Stimulated activated effector memory CD8-positive, alpha-beta T cell treated with anti-CD3 and anti-CD28 coated beads, Interleukin-12 subunit alpha, Interleukin-12 subunit beta, amount 100 ng/mL, for 72 hours (primary cell): ENCODE data around the gene SLC16A4.

Source experiments
- ATAC-seq: fragments of 150-1000 bp; cut with Tn5 transposase; 2 replicates; pipeline ENCODE4 v1.10.0; 2021
- DNase-seq, 2 donors: peaks; one replicate each; pipeline ENCODE4 v3.0.0; 2021 to 2022; ENCODE audit warnings: low spot score in 2 of 2
- H3K27ac Mint-ChIP-seq: one replicate; pipeline ENCODE4 v1.8.0; 2022; ENCODE audit warnings: mild to moderate bottlenecking, mixed read lengths
- H3K36me3 Mint-ChIP-seq: one replicate; pipeline ENCODE4 v1.8.0; 2022; ENCODE audit warnings: mild to moderate bottlenecking, mixed read lengths
- H3K4me1 Mint-ChIP-seq: one replicate; pipeline ENCODE4 v1.8.0; 2022; ENCODE audit warnings: mixed read lengths
- H3K4me3 Mint-ChIP-seq: one replicate; pipeline ENCODE4 v1.8.0; 2022; ENCODE audit warnings: mild to moderate bottlenecking, mixed read lengths
- H3K9me3 Mint-ChIP-seq: one replicate; pipeline ENCODE4 v1.8.0; 2022; ENCODE audit warnings: mixed read lengths

The SLC16A4 gene

DNA sequence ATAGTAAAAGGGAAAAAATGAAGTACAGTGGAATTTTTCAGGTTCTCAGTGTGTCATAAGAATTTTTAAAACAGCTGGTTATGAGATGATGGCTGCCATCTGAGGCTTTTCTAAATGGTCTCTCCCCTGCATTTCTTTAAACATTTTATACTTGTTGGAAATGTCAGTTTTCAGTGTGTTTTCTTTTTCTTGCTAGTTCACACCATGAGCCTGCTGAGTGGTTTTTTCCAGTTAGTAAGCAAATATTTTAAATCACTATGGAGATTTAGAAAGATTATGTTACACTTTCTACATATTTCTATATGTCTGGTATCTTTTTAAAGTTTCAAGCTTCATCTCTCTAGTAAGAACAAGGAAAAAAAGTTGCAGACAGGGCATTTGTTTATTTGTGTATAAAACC, 42.1 kb downstream of the SLC16A4 start:
- DNase-seq (no peak), ATAC-seq (no peak)
- peak overlapping the region; percentile 46 for H3K27ac Mint-ChIP-seq
- H3K36me3 Mint-ChIP-seq, result peaks cover 27% of the 10 kb centered on the region
- H3K4me3 Mint-ChIP-seq, result peak overlapping the region; percentile 19
- peaks cover 71% of the 10 kb centered on the region for H3K4me1 Mint-ChIP-seq
- no peaks in the 10 kb centered on the region for H3K9me3 Mint-ChIP-seq

DNA sequence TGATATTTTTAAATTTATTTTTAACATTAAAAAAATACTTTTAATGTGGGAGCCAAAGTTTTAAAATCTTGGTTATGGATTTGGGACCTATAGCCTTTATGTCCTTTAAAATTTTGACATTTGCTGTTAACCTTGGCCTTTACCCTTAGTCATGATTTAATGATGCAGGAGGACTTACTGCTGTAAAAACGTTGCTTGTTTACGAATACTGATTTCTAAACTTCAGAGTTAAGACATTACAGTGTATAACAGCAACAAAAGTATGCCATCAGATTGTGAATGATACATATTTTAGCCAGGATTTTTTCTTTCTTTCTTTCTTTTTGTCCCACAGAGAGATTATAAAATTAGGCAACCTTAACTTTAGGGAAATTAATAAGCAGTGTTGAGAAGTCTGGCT, 42.8 kb downstream of the SLC16A4 start:
- ATAC-seq (no peak), DNase-seq (no peak)
- Mint-ChIP-seq H3K9me3 (no peaks in the 10 kb centered on the region), H3K4me3 (peak overlapping the region; percentile 19), H3K27ac (peak overlapping the region; percentile 46), H3K36me3 (peaks cover 20% of the 10 kb centered on the region), H3K4me1 (peaks cover 71% of the 10 kb centered on the region)

DNA sequence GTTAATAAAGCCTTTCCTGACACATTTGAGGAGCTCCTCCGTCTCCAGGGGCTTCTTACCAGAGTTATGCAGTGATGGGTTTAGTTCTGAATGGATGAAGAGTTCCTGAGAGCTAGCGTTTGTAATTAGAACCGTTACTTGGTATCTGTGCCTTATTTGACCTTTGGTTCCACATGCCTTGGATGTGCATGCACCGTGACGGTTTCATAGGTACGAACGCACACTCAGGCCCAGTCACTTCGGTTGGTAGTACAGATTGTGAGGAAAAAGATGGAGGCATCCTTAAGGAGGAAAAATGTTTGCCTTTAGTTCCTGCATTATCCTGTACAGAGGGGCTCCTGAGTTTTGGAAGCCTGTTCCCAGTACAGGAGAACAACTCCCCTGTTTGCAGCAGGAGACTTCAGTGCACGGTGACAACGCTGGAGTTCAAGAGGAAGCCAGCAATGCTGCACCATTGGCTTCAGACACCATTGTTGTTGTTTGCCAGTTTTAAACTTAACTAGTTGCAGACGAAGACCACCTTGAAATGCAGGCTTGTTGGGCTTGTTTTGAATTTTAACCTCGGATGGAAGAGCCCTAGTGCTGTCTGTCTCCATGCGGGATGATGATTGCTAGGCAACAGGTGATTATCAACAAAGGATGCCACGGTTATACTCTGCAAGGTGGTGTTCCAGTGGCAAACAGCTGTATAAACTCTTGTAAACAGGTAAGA, 43.5 kb downstream of the SLC16A4 start:
- Mint-ChIP-seq H3K9me3 (no peaks in the 10 kb centered on the region), H3K4me1 (peaks cover 75% of the 10 kb centered on the region), H3K27ac (peak overlapping the region; percentile 23), H3K4me3 (peak overlapping the region; percentile 58), H3K36me3 (peaks cover 13% of the 10 kb centered on the region)
- ATAC-seq, result no peak
- no peak for DNase-seq

DNA sequence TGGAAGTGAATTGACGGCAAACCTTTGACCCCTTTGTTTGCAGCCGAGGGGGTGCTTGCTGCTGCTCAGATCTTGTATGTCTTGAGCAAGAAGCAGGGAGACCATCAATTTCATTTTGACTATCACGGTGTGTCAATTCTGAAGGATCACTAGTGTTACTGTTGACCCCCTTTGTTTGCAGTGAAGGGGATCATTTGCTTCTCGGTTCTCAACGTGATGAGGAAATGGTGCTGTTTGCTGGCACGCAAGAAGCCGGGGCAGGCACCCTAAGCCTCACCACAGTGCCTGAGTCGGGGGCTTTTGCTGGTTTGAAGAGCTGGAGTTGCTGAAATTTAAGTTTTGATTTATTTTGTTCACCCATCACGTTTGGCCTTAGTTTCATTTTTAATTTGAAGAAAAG, 44.1 kb downstream of the SLC16A4 start:
- no peak for DNase-seq
- peak overlapping the region; percentile 58 for H3K4me3 Mint-ChIP-seq
- H3K9me3 Mint-ChIP-seq, result no peaks in the 10 kb centered on the region
- H3K36me3 Mint-ChIP-seq, result peaks cover 7% of the 10 kb centered on the region
- peak; percentile 48 for ATAC-seq
- H3K27ac Mint-ChIP-seq, result no peak overlapping the region
- H3K4me1 Mint-ChIP-seq, result peaks cover 80% of the 10 kb centered on the region

DNA sequence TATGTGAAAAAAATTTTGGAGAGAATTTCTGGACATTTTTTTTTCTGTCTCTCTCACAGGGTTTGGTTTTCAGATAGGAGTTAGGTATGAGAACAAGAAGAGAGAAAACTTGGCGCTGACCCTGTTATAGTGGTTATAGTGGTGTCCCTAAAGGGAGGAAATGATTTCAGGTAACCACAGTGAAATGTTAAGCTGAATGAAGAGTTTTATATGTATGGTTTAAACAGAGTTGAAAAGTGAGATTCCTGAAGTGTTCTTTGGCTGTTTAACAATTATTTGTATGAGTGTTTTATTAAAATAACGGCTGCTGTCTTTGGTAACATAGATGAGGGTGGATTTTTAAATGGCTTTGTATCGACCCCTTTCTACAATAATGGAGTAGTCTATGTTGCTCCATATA, 45.3 kb downstream of the SLC16A4 start:
- ATAC-seq, result peak; percentile 76
- DNase-seq, result no peak
- Mint-ChIP-seq H3K27ac (peak overlapping the region; percentile 82), H3K36me3 (no peaks in the 10 kb centered on the region), H3K4me3 (peak overlapping the region; percentile 58), H3K9me3 (no peaks in the 10 kb centered on the region), H3K4me1 (peaks cover 88% of the 10 kb centered on the region)

DNA sequence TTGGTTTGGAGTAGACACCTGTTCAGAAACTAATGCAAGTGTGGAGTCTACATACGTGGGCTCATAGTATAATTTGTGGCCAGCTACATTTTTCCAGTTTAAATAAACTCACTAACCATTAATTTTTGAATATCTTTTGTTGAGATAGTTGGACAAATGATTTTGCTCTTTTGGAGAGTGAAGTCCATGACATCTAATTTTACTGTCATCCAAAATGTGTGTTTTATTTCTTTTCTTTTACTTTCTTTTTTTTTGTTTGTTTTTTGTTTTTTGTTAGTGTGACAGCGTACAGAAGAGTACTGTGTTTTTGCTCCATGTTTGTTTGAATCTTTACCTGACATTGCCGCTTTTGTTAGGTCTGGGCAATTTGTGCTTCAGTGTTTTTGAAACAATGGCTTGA, 46.7 kb downstream of the SLC16A4 start:
- ATAC-seq (no peak), DNase-seq (no peak)
- no peaks in the 10 kb centered on the region for H3K9me3 Mint-ChIP-seq
- peaks cover 85% of the 10 kb centered on the region for H3K4me1 Mint-ChIP-seq
- peak overlapping the region; percentile 81 for H3K27ac Mint-ChIP-seq
- no peaks in the 10 kb centered on the region for H3K36me3 Mint-ChIP-seq
- no peak overlapping the region for H3K4me3 Mint-ChIP-seq

DNA sequence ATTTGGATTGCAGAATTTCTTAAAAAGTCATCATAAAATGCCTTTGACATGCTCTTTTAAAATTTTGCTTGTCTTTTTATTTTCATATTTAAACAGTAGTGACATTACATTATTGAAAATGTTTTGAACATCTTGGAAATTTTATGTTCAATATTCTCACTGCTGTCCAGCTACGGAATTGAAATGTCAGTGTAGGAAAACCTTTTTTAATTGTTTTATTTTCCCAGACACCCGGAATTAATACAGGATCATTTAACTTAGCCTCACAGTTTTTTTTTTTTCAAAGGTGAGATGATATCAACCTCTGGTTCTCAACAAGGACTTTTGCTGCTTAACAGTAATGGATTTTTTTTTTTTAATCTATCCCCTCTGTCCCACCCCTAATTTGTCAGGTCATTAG, 47.6 kb downstream of the SLC16A4 start:
- no peak overlapping the region for H3K4me3 Mint-ChIP-seq
- no peaks in the 10 kb centered on the region for H3K36me3 Mint-ChIP-seq
- ATAC-seq (no peak), DNase-seq (no peak)
- peaks cover 77% of the 10 kb centered on the region for H3K4me1 Mint-ChIP-seq
- H3K27ac Mint-ChIP-seq, result peak overlapping the region; percentile 81
- no peaks in the 10 kb centered on the region for H3K9me3 Mint-ChIP-seq

DNA sequence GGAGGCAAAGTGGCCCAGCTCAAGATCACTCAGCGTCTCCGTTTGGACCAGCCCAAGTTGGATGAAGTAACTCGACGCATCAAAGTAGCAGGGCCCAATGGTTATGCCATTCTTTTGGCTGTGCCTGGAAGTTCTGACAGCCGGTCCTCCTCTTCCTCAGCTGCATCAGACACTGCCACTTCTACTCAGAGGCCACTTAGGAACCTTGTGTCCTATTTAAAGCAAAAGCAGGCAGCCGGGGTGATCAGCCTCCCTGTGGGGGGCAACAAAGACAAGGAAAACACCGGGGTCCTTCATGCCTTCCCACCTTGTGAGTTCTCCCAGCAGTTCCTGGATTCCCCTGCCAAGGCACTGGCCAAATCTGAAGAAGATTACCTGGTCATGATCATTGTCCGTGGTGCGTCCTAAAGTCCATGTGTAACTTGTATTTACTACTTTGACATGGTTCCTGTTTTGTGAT, 48.9 kb downstream of the SLC16A4 start:
- no peak for ATAC-seq
- Mint-ChIP-seq H3K9me3 (no peaks in the 10 kb centered on the region), H3K4me3 (no peak overlapping the region), H3K27ac (peak overlapping the region; percentile 81), H3K4me1 (peaks cover 64% of the 10 kb centered on the region), H3K36me3 (no peaks in the 10 kb centered on the region)
- DNase-seq, result no peak

DNA sequence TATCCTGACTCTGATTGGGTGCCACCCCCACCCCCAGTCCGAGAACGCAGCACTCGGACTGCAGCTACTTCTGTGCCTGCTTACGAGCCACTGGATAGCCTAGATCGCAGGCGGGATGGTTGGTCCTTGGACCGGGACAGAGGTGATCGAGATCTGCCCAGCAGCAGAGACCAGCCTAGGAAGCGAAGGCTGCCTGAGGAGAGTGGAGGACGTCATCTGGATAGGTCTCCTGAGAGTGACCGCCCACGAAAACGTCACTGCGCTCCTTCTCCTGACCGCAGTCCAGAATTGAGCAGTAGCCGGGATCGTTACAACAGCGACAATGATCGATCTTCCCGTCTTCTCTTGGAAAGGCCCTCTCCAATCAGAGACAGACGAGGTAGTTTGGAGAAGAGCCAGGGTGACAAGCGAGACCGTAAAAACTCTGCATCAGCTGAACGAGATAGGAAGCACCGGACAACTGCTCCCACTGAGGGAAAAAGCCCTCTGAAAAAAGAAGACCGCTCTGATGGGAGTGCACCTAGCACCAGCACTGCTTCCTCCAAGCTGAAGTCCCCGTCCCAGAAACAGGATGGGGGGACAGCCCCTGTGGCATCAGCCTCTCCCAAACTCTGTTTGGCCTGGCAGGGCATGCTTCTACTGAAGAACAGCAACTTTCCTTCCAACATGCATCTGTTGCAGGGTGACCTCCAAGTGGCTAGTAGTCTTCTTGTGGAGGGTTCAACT, 49.5 kb downstream of the SLC16A4 start:
- peaks cover 63% of the 10 kb centered on the region for H3K4me1 Mint-ChIP-seq
- no peaks in the 10 kb centered on the region for H3K9me3 Mint-ChIP-seq
- H3K27ac Mint-ChIP-seq, result peak overlapping the region; percentile 81
- no peak for DNase-seq
- no peak for ATAC-seq
- H3K36me3 Mint-ChIP-seq, result no peaks in the 10 kb centered on the region
- no peak overlapping the region for H3K4me3 Mint-ChIP-seq

DNA sequence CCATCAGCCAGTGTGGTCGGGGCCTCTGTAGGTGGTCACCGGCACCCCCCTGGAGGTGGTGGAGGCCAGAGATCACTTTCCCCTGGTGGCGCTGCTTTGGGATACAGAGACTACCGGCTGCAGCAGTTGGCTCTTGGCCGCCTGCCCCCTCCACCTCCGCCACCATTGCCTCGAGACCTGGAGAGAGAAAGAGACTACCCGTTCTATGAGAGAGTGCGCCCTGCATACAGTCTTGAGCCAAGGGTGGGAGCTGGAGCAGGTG, 50.7 kb downstream of the SLC16A4 start:
- peaks cover 61% of the 10 kb centered on the region for H3K4me1 Mint-ChIP-seq
- H3K9me3 Mint-ChIP-seq, result no peaks in the 10 kb centered on the region
- no peak for DNase-seq
- no peak overlapping the region for H3K27ac Mint-ChIP-seq
- H3K4me3 Mint-ChIP-seq, result no peak overlapping the region
- ATAC-seq, result no peak
- H3K36me3 Mint-ChIP-seq, result no peaks in the 10 kb centered on the region

DNA sequence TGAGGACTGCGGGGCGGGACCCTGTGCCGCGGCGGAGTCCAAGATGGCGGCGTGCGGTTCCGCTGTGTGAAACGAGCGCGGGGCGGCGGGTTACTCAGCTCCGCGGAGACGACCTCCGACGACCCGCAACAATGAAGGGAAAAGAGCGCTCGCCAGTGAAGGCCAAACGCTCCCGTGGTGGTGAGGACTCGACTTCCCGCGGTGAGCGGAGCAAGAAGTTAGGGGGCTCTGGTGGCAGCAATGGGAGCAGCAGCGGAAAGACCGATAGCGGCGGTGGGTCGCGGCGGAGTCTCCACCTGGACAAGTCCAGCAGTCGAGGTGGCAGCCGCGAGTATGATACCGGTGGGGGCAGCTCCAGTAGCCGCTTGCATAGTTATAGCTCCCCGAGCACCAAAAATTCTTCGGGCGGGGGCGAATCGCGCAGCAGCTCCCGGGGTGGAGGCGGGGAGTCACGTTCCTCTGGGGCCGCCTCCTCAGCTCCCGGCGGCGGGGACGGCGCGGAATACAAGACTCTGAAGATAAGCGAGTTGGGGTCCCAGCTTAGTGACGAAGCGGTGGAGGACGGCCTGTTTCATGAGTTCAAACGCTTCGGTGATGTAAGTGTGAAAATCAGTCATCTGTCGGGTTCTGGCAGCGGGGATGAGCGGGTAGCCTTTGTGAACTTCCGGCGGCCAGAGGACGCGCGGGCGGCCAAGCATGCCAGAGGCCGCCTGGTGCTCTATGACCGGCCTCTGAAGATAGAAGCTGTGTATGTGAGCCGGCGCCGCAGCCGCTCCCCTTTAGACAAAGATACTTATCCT, 51.2 kb downstream of the SLC16A4 start:
- H3K4me1 Mint-ChIP-seq, result peaks cover 61% of the 10 kb centered on the region
- peak; percentile 35 for ATAC-seq

DNA sequence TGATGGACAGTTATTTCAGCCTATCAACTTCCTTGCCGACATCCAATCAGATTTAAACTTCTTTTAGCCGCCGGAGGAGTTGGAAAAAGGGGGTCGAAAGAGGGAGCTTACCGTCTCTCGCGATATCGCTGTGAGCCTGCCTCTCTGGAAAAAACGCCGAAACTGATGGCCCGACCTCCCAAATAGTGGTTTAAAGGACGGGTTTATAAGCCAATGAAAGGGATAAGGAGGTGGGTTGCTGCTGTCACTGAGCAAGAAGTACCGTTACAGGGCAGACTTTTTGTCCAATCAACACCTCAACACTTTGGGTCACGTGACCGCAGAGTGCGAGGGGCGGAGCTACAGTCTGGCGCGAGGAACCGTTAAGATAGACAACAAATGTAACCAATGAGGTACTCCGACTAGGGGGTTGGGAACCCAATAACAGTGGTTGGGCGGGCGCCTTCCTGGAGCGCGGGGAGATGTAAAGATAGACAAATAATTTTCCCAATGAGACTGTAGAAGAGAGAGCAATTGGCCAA, 51.9 kb downstream of the SLC16A4 start, which contains the start of gene RBM15:
TSS of gene RBM15 (plus strand) at position 492 of the 521 bp plus-strand sequence. CDS start at position 521, 29 bp downstream.
- Mint-ChIP-seq H3K9me3 (no peaks in the 10 kb centered on the region), H3K4me3 (no peak within 1 kb of the TSS), H3K4me1 (peaks cover 55% of the 10 kb centered on the region), H3K27ac (no peak within 1 kb of the TSS), H3K36me3 (no peaks in the 10 kb centered on the region)
- DNase-seq (peak; percentile 89 to 96), ATAC-seq (peak; percentile 83)

More for the DNA sequence above, 51.2 kb downstream of the SLC16A4 start:
- no peaks in the 10 kb centered on the region for H3K36me3 Mint-ChIP-seq
- no peak overlapping the region for H3K27ac Mint-ChIP-seq
- peak; percentile 36 to 79 for DNase-seq
- no peak overlapping the region for H3K4me3 Mint-ChIP-seq
- no peaks in the 10 kb centered on the region for H3K9me3 Mint-ChIP-seq

DNA sequence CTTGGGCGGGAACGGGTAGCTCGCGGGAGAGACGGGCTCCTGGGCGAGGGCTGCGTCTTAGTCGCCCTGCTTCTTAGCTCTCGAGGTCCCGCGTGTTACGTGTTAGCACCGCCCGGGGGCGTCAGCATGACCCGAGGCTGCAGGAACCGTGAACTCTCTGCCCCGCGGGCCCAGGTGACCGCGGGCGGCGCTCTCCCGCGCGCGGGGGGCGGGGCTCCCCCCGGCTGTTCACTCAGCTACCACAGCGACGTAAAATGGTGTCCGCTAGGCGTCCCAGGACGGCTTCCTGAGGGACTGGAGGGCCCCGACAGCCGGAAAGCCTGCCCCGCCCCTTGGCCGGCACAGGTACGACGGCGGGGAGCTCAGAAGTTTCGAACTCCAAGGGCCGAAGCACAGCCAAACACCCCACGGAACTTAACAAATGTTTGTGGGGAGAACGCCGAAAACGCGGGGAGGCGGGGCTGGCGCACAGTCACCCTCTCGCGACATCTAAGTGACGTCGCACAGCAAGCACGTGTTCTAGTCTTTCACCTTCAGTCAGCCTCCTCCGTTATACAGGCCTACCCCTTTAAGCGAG, 52.4 kb downstream of the SLC16A4 start:
- ATAC-seq, result peak; percentile 87
- H3K4me3 Mint-ChIP-seq, result no peak overlapping the region
- no peak overlapping the region for H3K27ac Mint-ChIP-seq
- no peaks in the 10 kb centered on the region for H3K36me3 Mint-ChIP-seq
- H3K9me3 Mint-ChIP-seq, result no peaks in the 10 kb centered on the region
- H3K4me1 Mint-ChIP-seq, result peaks cover 50% of the 10 kb centered on the region
- peak; percentile 94 to 97 for DNase-seq

DNA sequence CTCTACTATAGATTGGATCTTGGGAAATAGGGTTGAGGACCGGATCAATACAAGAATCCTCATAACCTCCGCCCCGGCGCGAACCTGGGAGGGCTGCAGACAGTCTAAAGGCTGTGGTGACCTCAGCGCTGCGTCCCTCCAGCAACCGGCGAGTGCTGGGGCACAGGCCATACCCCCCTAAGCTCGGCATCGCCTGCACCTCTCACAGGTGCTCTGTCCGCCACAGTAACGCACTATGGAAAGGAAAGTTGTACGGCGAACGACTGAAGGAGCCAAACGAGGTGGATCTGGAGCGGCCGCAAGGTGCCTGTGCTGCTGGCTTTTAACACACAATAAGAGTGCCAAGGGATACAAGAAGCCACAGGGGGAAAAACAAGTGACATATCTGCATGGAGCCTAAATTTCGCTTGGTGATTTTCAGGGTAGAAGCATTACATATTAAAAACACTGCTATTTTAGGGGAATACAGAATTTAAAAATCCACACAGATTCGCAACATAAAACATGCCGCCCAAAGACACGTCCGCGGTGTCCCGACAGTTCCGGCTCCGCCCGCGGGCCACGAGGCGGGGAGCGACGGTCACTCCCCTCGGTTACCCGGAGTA, 53.0 kb downstream of the SLC16A4 start:
- H3K4me3 Mint-ChIP-seq, result no peak overlapping the region
- no peak overlapping the region for H3K27ac Mint-ChIP-seq
- no peaks in the 10 kb centered on the region for H3K9me3 Mint-ChIP-seq
- H3K36me3 Mint-ChIP-seq, result no peaks in the 10 kb centered on the region
- no peak for ATAC-seq
- peak; percentile 38 to 72 for DNase-seq
- H3K4me1 Mint-ChIP-seq, result peaks cover 44% of the 10 kb centered on the region
